ENCODE measurements around the gene RING1.
A peak's percentile ranks its signal among the peaks of the same experiment; 100 is the strongest.

Gene RING1

GRCh38 chr6:33171016-33171879 is 37.1 kb upstream of the RING1 start:
- no peak for FAIRE-seq
- TF ChIP-seq POLR2A (IDR thresholded peaks at IDR 0.05; ENCODE audit: low read depth, low read length) (no peak), POLR2AphosphoS5 (IDR thresholded peaks at IDR 0.05; ENCODE audit: low read depth, low read length) (no peak), SPI1 (IDR thresholded peaks at IDR 0.05; ENCODE audit: low read depth, low read length) (no peak), POU2F2 (IDR thresholded peaks at IDR 0.05; ENCODE audit: low read depth, low read length) (no peak), TAF1 (IDR thresholded peaks at IDR 0.05; ENCODE audit: low read depth, low read length) (no peak), PAX5 (IDR thresholded peaks at IDR 0.05; ENCODE audit: insufficient read depth, low read length, severe bottlenecking) (no peak)
- DNase-seq (ENCODE audit: insufficient read length, low spot score): no peak

- DNase-seq (ENCODE audit: insufficient read length, low spot score) (no peak), FAIRE-seq (no peak)
- TF ChIP-seq PAX5 (IDR thresholded peaks at IDR 0.05; ENCODE audit: insufficient read depth, low read length, severe bottlenecking) (no peak), POLR2A (IDR thresholded peaks at IDR 0.05; ENCODE audit: low read depth, low read length) (no peak), POLR2AphosphoS5 (IDR thresholded peaks at IDR 0.05; ENCODE audit: low read depth, low read length) (no peak), POU2F2 (IDR thresholded peaks at IDR 0.05; ENCODE audit: low read depth, low read length) (no peak), SPI1 (IDR thresholded peaks at IDR 0.05; ENCODE audit: low read depth, low read length) (no peak), TAF1 (IDR thresholded peaks at IDR 0.05; ENCODE audit: low read depth, low read length) (no peak)
Measured at GRCh38 chr6:33171880-33172687, 36.2 kb upstream of the RING1 start.

- peak; percentile 75 for FAIRE-seq
- TF ChIP-seq POLR2AphosphoS5 (IDR thresholded peaks at IDR 0.05; ENCODE audit: low read depth, low read length) (no peak), TAF1 (IDR thresholded peaks at IDR 0.05; ENCODE audit: low read depth, low read length) (no peak), PAX5 (IDR thresholded peaks at IDR 0.05; ENCODE audit: insufficient read depth, low read length, severe bottlenecking) (no peak), POLR2A (IDR thresholded peaks at IDR 0.05; ENCODE audit: low read depth, low read length) (no peak), POU2F2 (IDR thresholded peaks at IDR 0.05; ENCODE audit: low read depth, low read length) (no peak), SPI1 (IDR thresholded peaks at IDR 0.05; ENCODE audit: low read depth, low read length) (no peak)
- DNase-seq (ENCODE audit: insufficient read length, low spot score): peak; percentile 65
Measured at GRCh38 chr6:33172688-33173534, 35.4 kb upstream of the RING1 start.

DNA sequence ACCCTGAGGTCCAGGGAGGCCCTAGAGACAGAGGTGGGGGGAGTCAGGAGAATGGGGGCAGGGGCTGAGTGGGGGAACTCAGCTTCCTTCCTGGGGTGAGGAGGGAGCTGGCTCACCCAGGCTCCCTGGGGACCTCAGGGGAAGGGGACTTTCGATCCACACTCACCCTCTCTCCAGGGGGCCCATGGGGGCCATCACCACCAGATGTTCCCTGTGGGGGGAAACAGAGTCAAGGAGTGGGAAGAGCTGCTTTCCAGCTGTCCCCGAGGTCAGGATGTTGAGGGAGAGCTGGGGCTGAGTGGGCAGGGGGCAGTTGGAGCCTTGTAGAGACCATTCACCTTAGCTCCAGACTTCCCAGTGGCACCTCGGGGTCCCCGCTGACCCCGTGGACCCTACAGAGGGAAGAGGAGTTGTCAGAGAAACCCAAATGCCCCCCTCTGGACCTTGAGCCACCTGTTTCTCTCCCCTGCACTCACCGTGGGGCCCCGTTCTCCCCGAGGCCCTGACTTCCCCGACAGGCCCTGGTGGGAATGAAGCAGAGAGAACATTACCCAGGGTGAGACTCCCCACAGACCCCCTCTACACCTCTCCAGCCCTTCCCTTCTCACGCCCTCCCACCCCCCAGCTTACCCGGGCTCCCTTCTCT is 34.6 kb upstream of the RING1 start:
- DNase-seq (ENCODE audit: insufficient read length, low spot score) (no peak), FAIRE-seq (no peak)
- TF ChIP-seq TAF1 (IDR thresholded peaks at IDR 0.05; ENCODE audit: low read depth, low read length) (no peak), SPI1 (IDR thresholded peaks at IDR 0.05; ENCODE audit: low read depth, low read length) (no peak), POU2F2 (IDR thresholded peaks at IDR 0.05; ENCODE audit: low read depth, low read length) (no peak), POLR2A (IDR thresholded peaks at IDR 0.05; ENCODE audit: low read depth, low read length) (no peak), PAX5 (IDR thresholded peaks at IDR 0.05; ENCODE audit: insufficient read depth, low read length, severe bottlenecking) (no peak), POLR2AphosphoS5 (IDR thresholded peaks at IDR 0.05; ENCODE audit: low read depth, low read length) (no peak)

- FAIRE-seq (no peak), DNase-seq (ENCODE audit: insufficient read length, low spot score) (no peak)
- TF ChIP-seq SPI1 (IDR thresholded peaks at IDR 0.05; ENCODE audit: low read depth, low read length): no peak
- TF ChIP-seq POLR2AphosphoS5 (IDR thresholded peaks at IDR 0.05; ENCODE audit: low read depth, low read length): no peak
- no peak for TF ChIP-seq POU2F2 (IDR thresholded peaks at IDR 0.05; ENCODE audit: low read depth, low read length)
- TF ChIP-seq TAF1 (IDR thresholded peaks at IDR 0.05; ENCODE audit: low read depth, low read length): no peak
- TF ChIP-seq PAX5 (IDR thresholded peaks at IDR 0.05; ENCODE audit: insufficient read depth, low read length, severe bottlenecking): no peak
- no peak for TF ChIP-seq POLR2A (IDR thresholded peaks at IDR 0.05; ENCODE audit: low read depth, low read length)
Measured at GRCh38 chr6:33174784-33175183, 33.5 kb upstream of the RING1 start.

GRCh38 chr6:33175436-33176069 is 32.7 kb upstream of the RING1 start:
- FAIRE-seq: no peak
- no peak for DNase-seq (ENCODE audit: insufficient read length, low spot score)
- TF ChIP-seq POU2F2 (IDR thresholded peaks at IDR 0.05; ENCODE audit: low read depth, low read length) (no peak), PAX5 (IDR thresholded peaks at IDR 0.05; ENCODE audit: insufficient read depth, low read length, severe bottlenecking) (no peak), POLR2A (IDR thresholded peaks at IDR 0.05; ENCODE audit: low read depth, low read length) (no peak), TAF1 (IDR thresholded peaks at IDR 0.05; ENCODE audit: low read depth, low read length) (no peak), POLR2AphosphoS5 (IDR thresholded peaks at IDR 0.05; ENCODE audit: low read depth, low read length) (no peak)

DNA sequence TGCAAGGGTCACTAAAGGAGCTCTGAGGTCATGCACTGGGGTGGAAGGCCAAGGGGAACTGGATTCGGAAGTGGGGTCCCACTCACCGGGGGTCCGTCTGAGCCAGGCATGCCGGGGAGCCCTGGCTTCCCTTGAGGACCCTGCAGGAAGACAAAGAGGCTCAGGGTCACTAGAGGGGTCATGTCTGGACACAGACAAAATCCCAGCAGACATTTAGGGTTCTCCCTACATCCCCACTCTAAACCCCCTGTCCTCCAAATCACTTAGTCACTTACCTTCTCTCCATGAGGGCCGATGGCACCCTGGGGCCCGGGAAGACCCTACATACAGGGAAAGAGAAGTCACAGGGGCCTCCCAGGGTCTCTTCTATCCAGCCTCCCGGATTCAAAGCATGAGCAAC is 31.4 kb upstream of the RING1 start:
- FAIRE-seq (no peak), DNase-seq (ENCODE audit: insufficient read length, low spot score) (no peak)
- TF ChIP-seq POLR2A (IDR thresholded peaks at IDR 0.05; ENCODE audit: low read depth, low read length) (no peak), SPI1 (IDR thresholded peaks at IDR 0.05; ENCODE audit: low read depth, low read length) (no peak), POLR2AphosphoS5 (IDR thresholded peaks at IDR 0.05; ENCODE audit: low read depth, low read length) (no peak), PAX5 (IDR thresholded peaks at IDR 0.05; ENCODE audit: insufficient read depth, low read length, severe bottlenecking) (no peak), POU2F2 (IDR thresholded peaks at IDR 0.05; ENCODE audit: low read depth, low read length) (no peak), TAF1 (IDR thresholded peaks at IDR 0.05; ENCODE audit: low read depth, low read length) (no peak)

Data from GM12891 (cell line).